ENCODE results near the gene SERTAD2.

Gene SERTAD2

GRCh38 chr2:64650296-64650695 lies 3.4 kb downstream of the SERTAD2 start:
- no peak overlapping the region for H3K4me3 ChIP-seq (ENCODE audit: low read length)
- DNase-seq (ENCODE audit: low read depth): no peak
- no peak for TF ChIP-seq CTCF (conservative IDR thresholded peaks at IDR 0.05; ENCODE audit: low read length)

GRCh38 chr2:64649626-64650025 lies 4.1 kb downstream of the SERTAD2 start:
- TF ChIP-seq CTCF (conservative IDR thresholded peaks at IDR 0.05; ENCODE audit: low read length): no peak
- DNase-seq (ENCODE audit: low read depth): no peak
- H3K4me3 ChIP-seq (ENCODE audit: low read length): no peak overlapping the region

- no peak overlapping the region for H3K4me3 ChIP-seq (ENCODE audit: low read length)
- TF ChIP-seq CTCF (conservative IDR thresholded peaks at IDR 0.05; ENCODE audit: low read length): no peak
- DNase-seq (ENCODE audit: low read depth): no peak
These were observed 4.7 kb downstream of the SERTAD2 start for GRCh38 chr2:64649013-64649484.

GRCh38 chr2:64646007-64646880 lies 7.5 kb downstream of the SERTAD2 start:
- peak; percentile 99 for TF ChIP-seq CTCF (conservative IDR thresholded peaks at IDR 0.05; ENCODE audit: low read length)
- peak; percentile 68 for DNase-seq (ENCODE audit: low read depth)

GRCh38 chr2:64644458-64645382 lies 9.0 kb downstream of the SERTAD2 start:
- peak overlapping the region; percentile 64 for H3K4me3 ChIP-seq (ENCODE audit: low read length)
- DNase-seq (ENCODE audit: low read depth): peak; percentile 68
- TF ChIP-seq CTCF (conservative IDR thresholded peaks at IDR 0.05; ENCODE audit: low read length): peak; percentile 33

More at GRCh38 chr2:64646007-64646880, 7.5 kb downstream of the SERTAD2 start:
- no peak overlapping the region for H3K4me3 ChIP-seq (ENCODE audit: low read length)

- peak overlapping the region; percentile 64 for H3K4me3 ChIP-seq (ENCODE audit: low read length)
- DNase-seq (ENCODE audit: low read depth): no peak
- TF ChIP-seq CTCF (conservative IDR thresholded peaks at IDR 0.05; ENCODE audit: low read length): no peak
These were observed 9.8 kb downstream of the SERTAD2 start for GRCh38 chr2:64643838-64644457.
